Neural cell (in vitro differentiated cells): ENCODE measurements around the gene GRIP1. TPM values are rescaled to one million over a fixed set of nuclear protein-coding genes. Genes with fewer than 3 reads are reported as not detected.
"Not testable (repeated sequence)": the region's sequence is repeated elsewhere in the genome, so short reads cannot be mapped to it uniquely, and the experiment has no call there.

Source experiments
- H2AFZ ChIP-seq: fragments of 200-600, 300-800 bp; sonication (generic), shearing (Covaris generic); 2 replicates; pipeline ENCODE4 v1.6.0; 2014; ENCODE audit warnings: low read depth, mild to moderate bottlenecking, antibody characterized with exemption, low read length, moderate library complexity
- H3F3A ChIP-seq: fragments of 200-600 bp; shearing (Covaris generic); 2 replicates; pipeline ENCODE4 v1.6.1; 2016; ENCODE audit warnings: mild to moderate bottlenecking, moderate library complexity, mixed read lengths, antibody characterized with exemption, low read length; ENCODE audit not compliant: insufficient read depth, poor library complexity, severe bottlenecking
- H3K27ac ChIP-seq: fragments of 200-600, 300-800 bp; sonication (generic), shearing (Covaris generic); 2 replicates; pipeline ENCODE4 v1.5.1; 2014; ENCODE audit warnings: mild to moderate bottlenecking, low read length, moderate library complexity
- H3K27me3 ChIP-seq: fragments of 300-800, 200-600 bp; sonication (generic), shearing (Covaris generic); 2 replicates; pipeline ENCODE4 v1.6.0; 2014; ENCODE audit warnings: mild to moderate bottlenecking, low read depth, low read length, moderate library complexity; ENCODE audit not compliant: insufficient read depth
- H3K36me3 ChIP-seq: fragments of 300-800, 200-600 bp; sonication (generic), shearing (Covaris generic); 2 replicates; pipeline ENCODE4 v1.5.1; 2014; ENCODE audit warnings: mild to moderate bottlenecking, antibody characterized with exemption, low read length, moderate library complexity; ENCODE audit not compliant: insufficient read depth
- H3K4me2 ChIP-seq: fragments of 300-800, 200-600 bp; sonication (generic), shearing (Covaris generic); 2 replicates; pipeline ENCODE4 v1.6.0; 2014; ENCODE audit warnings: mild to moderate bottlenecking, low read length
- H3K4me3 ChIP-seq: fragments of 300-800, 200-600 bp; sonication (generic), shearing (Covaris generic); 2 replicates; pipeline ENCODE4 v1.5.1; 2014; ENCODE audit warnings: mild to moderate bottlenecking, low read length, moderate library complexity
- H3K79me2 ChIP-seq: fragments of 200-600 bp; shearing (Covaris generic); replicated peaks from 2 replicates; pipeline ENCODE4 v1.6.0; 2014; ENCODE audit warnings: mild to moderate bottlenecking, low read length, moderate library complexity; ENCODE audit not compliant: insufficient read depth
- H3K9ac ChIP-seq: fragments of 300-800, 200-600 bp; sonication (generic), shearing (Covaris generic); 2 replicates; pipeline ENCODE4 v1.6.1; 2016; ENCODE audit warnings: mild to moderate bottlenecking, low read length, mixed read lengths
- H3K9me2 ChIP-seq: fragments of 200-600 bp; shearing (Covaris generic); 2 replicates; pipeline ENCODE4 v1.6.1; 2016; ENCODE audit warnings: mild to moderate bottlenecking, low read length, mixed read lengths; ENCODE audit not compliant: insufficient read depth
- H3K9me3 ChIP-seq: fragments of 200-600, 300-800 bp; sonication (generic), shearing (Covaris generic); 2 replicates; pipeline ENCODE4 v1.6.1; 2016; ENCODE audit warnings: mild to moderate bottlenecking, mixed run types, low read length, moderate library complexity, mixed read lengths
- H4K20me1 ChIP-seq: fragments of 200-600 bp; shearing (Covaris generic); 2 replicates; pipeline ENCODE4 v1.6.1; 2016; ENCODE audit warnings: mild to moderate bottlenecking, mixed run types; ENCODE audit not compliant: insufficient read depth
- EP300 ChIP-seq: fragments of 450-650 bp; conservative IDR thresholded peaks from 2 replicates; pipeline ENCODE4 v1.6.1; 2014; ENCODE audit warnings: antibody characterized with exemption, mild to moderate bottlenecking, moderate library complexity; ENCODE audit not compliant: poor library complexity, severe bottlenecking
- EZH2 ChIP-seq: fragments of 200-600, 300-800 bp; shearing (Covaris generic), sonication (generic); IDR thresholded peaks from 2 replicates; pipeline ENCODE4 v1.6.1; 2014; ENCODE audit warnings: antibody characterized with exemption, low read length, borderline replicate concordance, mild to moderate bottlenecking; ENCODE audit not compliant: insufficient read depth, poor library complexity, severe bottlenecking
- MXI1 ChIP-seq: fragments of 450-650 bp; conservative IDR thresholded peaks from 2 replicates; pipeline ENCODE4 v1.6.1; 2014; ENCODE audit warnings: antibody characterized with exemption, mild to moderate bottlenecking; ENCODE audit not compliant: poor library complexity, severe bottlenecking
- POLR2AphosphoS5 ChIP-seq: IDR thresholded peaks from 2 replicates; pipeline ENCODE4 v1.6.1; 2012
- RAD21 ChIP-seq: fragments of 450-650 bp; conservative IDR thresholded peaks from 2 replicates; pipeline ENCODE4 v1.6.1; 2014; ENCODE audit warnings: antibody characterized with exemption, mild to moderate bottlenecking, moderate library complexity
- SMC3 ChIP-seq: fragments of 450-650 bp; conservative IDR thresholded peaks from 2 replicates; pipeline ENCODE4 v1.6.1; 2014; ENCODE audit warnings: antibody characterized with exemption, mild to moderate bottlenecking, moderate library complexity; ENCODE audit not compliant: poor library complexity
- TAF1 ChIP-seq: IDR thresholded peaks from 2 replicates; pipeline ENCODE4 v1.6.1; 2012; ENCODE audit warnings: low read depth
- polyA plus RNA-seq: library from polyadenylated mRNA; depleted of rRNA; stranded (reverse); fragments of >200 nt; gene quantifications from 2 replicates; pipeline ENCODE4 v1.2.3, GENCODE V29; 2014
- TF ChIP-seq, protein P1 (sequence below): IDR thresholded peaks from 2 replicates; pipeline ENCODE4 v1.6.1; 2012; ENCODE audit warnings: borderline replicate concordance
- TF ChIP-seq, protein P2 (sequence below): fragments of 450-650 bp; IDR thresholded peaks from 2 replicates; pipeline ENCODE4 v1.5.1; 2014; ENCODE audit warnings: antibody characterized with exemption, mild to moderate bottlenecking, moderate library complexity; ENCODE audit not compliant: poor library complexity, severe bottlenecking

GRIP1 gene
- polyA plus RNA-seq, 1 donor from 2014 or later: 41.1 TPM

DNA sequence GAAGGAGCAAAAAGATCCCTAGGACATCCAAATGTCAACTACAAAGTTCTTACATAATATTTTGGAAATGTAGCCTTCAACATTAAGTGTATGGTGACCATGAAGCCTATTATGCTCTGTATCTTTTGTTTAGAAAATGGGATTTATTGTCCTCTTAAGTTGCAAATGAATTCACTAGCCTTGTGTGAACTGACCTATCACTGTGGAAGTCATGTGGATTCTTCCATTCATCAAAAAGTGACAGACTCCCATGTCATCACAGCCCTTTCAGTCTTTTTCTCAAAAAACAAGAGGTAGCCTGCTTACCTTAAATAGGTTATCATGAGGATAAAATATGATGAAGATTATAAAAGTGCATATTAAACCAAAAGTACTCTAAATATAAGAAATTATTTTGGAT is 179.9 kb downstream of the GRIP1 start:
- Histone ChIP-seq H2AFZ (no peak overlapping the region), H3K9me3 (no peaks in the 10 kb centered on the region), H3K27me3 (no peaks in the 10 kb centered on the region), H3K4me2 (no peak overlapping the region), H3K79me2 (no peaks in the 10 kb centered on the region), H3K9ac (no peak overlapping the region), H4K20me1 (no peaks in the 10 kb centered on the region), H3F3A (no peaks in the 10 kb centered on the region), H3K27ac (no peak overlapping the region), H3K4me3 (no peak overlapping the region), H3K36me3 (no peaks in the 10 kb centered on the region), H3K9me2 (no peaks in the 10 kb centered on the region)
- TF ChIP-seq, protein P1, sequence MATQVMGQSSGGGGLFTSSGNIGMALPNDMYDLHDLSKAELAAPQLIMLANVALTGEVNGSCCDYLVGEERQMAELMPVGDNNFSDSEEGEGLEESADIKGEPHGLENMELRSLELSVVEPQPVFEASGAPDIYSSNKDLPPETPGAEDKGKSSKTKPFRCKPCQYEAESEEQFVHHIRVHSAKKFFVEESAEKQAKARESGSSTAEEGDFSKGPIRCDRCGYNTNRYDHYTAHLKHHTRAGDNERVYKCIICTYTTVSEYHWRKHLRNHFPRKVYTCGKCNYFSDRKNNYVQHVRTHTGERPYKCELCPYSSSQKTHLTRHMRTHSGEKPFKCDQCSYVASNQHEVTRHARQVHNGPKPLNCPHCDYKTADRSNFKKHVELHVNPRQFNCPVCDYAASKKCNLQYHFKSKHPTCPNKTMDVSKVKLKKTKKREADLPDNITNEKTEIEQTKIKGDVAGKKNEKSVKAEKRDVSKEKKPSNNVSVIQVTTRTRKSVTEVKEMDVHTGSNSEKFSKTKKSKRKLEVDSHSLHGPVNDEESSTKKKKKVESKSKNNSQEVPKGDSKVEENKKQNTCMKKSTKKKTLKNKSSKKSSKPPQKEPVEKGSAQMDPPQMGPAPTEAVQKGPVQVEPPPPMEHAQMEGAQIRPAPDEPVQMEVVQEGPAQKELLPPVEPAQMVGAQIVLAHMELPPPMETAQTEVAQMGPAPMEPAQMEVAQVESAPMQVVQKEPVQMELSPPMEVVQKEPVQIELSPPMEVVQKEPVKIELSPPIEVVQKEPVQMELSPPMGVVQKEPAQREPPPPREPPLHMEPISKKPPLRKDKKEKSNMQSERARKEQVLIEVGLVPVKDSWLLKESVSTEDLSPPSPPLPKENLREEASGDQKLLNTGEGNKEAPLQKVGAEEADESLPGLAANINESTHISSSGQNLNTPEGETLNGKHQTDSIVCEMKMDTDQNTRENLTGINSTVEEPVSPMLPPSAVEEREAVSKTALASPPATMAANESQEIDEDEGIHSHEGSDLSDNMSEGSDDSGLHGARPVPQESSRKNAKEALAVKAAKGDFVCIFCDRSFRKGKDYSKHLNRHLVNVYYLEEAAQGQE: no peak
- no peak for TF ChIP-seq POLR2AphosphoS5
- TF ChIP-seq EZH2: no peak
- TF ChIP-seq SMC3: no peak
- TF ChIP-seq, protein P2, sequence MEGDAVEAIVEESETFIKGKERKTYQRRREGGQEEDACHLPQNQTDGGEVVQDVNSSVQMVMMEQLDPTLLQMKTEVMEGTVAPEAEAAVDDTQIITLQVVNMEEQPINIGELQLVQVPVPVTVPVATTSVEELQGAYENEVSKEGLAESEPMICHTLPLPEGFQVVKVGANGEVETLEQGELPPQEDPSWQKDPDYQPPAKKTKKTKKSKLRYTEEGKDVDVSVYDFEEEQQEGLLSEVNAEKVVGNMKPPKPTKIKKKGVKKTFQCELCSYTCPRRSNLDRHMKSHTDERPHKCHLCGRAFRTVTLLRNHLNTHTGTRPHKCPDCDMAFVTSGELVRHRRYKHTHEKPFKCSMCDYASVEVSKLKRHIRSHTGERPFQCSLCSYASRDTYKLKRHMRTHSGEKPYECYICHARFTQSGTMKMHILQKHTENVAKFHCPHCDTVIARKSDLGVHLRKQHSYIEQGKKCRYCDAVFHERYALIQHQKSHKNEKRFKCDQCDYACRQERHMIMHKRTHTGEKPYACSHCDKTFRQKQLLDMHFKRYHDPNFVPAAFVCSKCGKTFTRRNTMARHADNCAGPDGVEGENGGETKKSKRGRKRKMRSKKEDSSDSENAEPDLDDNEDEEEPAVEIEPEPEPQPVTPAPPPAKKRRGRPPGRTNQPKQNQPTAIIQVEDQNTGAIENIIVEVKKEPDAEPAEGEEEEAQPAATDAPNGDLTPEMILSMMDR: no peak
- TF ChIP-seq RAD21: no peak
- TF ChIP-seq EP300: no peak
- TF ChIP-seq MXI1: no peak
- TF ChIP-seq TAF1: no peak

DNA sequence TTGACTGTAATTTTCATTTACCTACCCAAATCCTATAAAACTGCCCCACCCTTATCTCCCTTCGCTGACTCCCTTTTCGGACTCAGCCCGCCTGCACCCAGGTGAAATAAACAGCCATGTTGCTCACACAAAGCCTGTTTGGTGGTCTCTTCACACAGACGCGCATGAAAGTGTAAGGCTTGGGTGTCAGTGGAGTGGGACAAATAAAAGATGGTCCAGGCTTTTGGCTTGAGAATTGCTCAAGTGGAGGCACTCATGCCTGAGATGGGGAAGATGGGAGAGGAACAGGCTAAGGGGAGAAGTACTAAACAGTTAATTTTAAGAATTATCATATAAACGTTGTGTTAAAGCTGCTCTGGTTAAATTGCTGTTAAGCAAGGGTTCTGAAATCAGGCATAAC is 180.8 kb downstream of the GRIP1 start:
- H3K9me3 ChIP-seq, H2AFZ ChIP-seq, H3K79me2 ChIP-seq, H3K9ac ChIP-seq, H3K4me2 ChIP-seq, H4K20me1 ChIP-seq, H3K4me3 ChIP-seq, H3K9me2 ChIP-seq, H3K27me3 ChIP-seq, H3K36me3 ChIP-seq, H3K27ac ChIP-seq, H3F3A ChIP-seq: not testable (repeated sequence)
